Measurements from ENCODE around the gene DAO. TPM values are rescaled to one million over a fixed set of nuclear protein-coding genes. Genes with fewer than 3 reads are reported as not detected.

Gene DAO
- polyA plus RNA-seq, 1 of the 3 experiments (the other 2 are of a cell fraction) = not detected

DNA sequence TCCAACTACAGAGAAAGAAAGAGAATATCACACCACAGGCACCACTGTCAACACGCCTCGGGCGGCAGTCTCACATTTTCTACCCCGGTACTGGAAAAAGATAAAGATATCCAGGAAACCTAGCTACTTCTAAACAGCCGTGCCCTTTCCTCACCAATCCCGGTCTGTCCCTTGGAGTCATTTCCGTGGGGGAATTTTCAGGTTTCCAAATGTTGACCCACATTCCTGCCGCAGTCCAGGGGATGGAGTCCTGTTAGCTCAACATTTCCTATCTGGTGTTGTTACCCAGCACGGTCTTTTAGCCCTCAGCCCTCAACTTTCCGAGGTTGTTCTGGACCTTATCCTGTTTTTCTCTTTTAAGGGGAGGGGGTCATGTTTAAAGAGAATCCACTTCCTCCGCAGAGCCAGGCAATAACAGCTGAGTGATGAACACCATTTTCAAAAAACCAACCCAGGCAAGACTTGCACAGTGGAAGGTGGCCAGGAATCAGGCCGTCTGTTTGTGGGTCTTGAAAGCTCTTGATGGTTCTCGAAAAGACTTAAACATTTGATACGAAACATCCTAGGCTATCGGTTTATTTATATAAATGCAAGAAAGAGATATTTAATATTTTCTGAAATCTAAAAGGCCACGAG, 27.1 kb upstream of the DAO start:
- H3K27ac ChIP-seq (ENCODE audit: low read depth in 2 of 2, low read length in 1 of 2) = peak overlapping the region in 1 of 2 experiments; percentile 99; a peak in 2 of 4 replicates
- CTCF ChIA-PET = interaction anchor here (1.2 to 5.3 kb wide), 2 partner anchors 31 to 49 kb away, joined by 5 to 29 read pairs; no protein-coding TSS in a partner anchor
- POLR2A ChIA-PET = no interaction called here
- peaks cover 40% of the 10 kb centered on the region for H3F3A ChIP-seq (replicated peaks; ENCODE audit: insufficient read depth)
- H3K4me1 ChIP-seq (ENCODE audit: control insufficient read depth in 1 of 2, insufficient read depth in 2 of 2, low read depth in 1 of 2, low read length in 1 of 2) = peaks cover 30 to 31% of the 10 kb centered on the region in 2 experiments
- H3K4me2 ChIP-seq = peak overlapping the region; percentile 94
- H4K20me1 ChIP-seq (ENCODE audit: insufficient read depth) = no peaks in the 10 kb centered on the region
- H3K36me3 ChIP-seq (replicated peaks in 1 of 2; ENCODE audit: control insufficient read depth in 1 of 2, insufficient read depth in 2 of 2, low read length in 1 of 2) = peaks cover 13 to 42% of the 10 kb centered on the region in 2 experiments
- no peaks in the 10 kb centered on the region for H3K27me3 ChIP-seq (ENCODE audit: insufficient read depth)
- WGBS (ENCODE audit: low lambda C conversion rate) = 78% methylated on average over 16 of the region's 16 CpGs
- peaks cover 80% of the 10 kb centered on the region for H3K79me2 ChIP-seq (ENCODE audit: insufficient read depth)
- peak overlapping the region; percentile 96 for H3K9ac ChIP-seq
- no peak overlapping the region for H2AFZ ChIP-seq (ENCODE audit: low read depth)
- TF ChIP-seq EP300 (IDR thresholded peaks at IDR 0.05; ENCODE audit: borderline replicate concordance in 1 of 2, low read depth in 1 of 2, low read length in 1 of 2) (no peak), TCF12 (IDR thresholded peaks at IDR 0.05) (no peak), NRF1 (IDR thresholded peaks at IDR 0.05; ENCODE audit: low read depth, low read length) (no peak), GABPA (IDR thresholded peaks at IDR 0.05; ENCODE audit: low read depth) (no peak), RFX5 (IDR thresholded peaks at IDR 0.05; ENCODE audit: low read length) (no peak), TEAD4 (IDR thresholded peaks at IDR 0.05; ENCODE audit: borderline replicate concordance, insufficient read depth) (no peak), FOXM1 (IDR thresholded peaks at IDR 0.05; ENCODE audit: low read depth) (no peak)
- TF ChIP-seq, protein P1, sequence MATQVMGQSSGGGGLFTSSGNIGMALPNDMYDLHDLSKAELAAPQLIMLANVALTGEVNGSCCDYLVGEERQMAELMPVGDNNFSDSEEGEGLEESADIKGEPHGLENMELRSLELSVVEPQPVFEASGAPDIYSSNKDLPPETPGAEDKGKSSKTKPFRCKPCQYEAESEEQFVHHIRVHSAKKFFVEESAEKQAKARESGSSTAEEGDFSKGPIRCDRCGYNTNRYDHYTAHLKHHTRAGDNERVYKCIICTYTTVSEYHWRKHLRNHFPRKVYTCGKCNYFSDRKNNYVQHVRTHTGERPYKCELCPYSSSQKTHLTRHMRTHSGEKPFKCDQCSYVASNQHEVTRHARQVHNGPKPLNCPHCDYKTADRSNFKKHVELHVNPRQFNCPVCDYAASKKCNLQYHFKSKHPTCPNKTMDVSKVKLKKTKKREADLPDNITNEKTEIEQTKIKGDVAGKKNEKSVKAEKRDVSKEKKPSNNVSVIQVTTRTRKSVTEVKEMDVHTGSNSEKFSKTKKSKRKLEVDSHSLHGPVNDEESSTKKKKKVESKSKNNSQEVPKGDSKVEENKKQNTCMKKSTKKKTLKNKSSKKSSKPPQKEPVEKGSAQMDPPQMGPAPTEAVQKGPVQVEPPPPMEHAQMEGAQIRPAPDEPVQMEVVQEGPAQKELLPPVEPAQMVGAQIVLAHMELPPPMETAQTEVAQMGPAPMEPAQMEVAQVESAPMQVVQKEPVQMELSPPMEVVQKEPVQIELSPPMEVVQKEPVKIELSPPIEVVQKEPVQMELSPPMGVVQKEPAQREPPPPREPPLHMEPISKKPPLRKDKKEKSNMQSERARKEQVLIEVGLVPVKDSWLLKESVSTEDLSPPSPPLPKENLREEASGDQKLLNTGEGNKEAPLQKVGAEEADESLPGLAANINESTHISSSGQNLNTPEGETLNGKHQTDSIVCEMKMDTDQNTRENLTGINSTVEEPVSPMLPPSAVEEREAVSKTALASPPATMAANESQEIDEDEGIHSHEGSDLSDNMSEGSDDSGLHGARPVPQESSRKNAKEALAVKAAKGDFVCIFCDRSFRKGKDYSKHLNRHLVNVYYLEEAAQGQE (IDR thresholded peaks at IDR 0.05; ENCODE audit: low read depth, low read length) = no peak
- no peak for DNase-seq
- H3K9me2 ChIP-seq = no peaks in the 10 kb centered on the region
- no peaks in the 10 kb centered on the region for H3K9me3 ChIP-seq
- H3K4me3 ChIP-seq (ENCODE audit: low read depth in 2 of 2, low read length in 1 of 2) = no peak overlapping the region

DNA sequence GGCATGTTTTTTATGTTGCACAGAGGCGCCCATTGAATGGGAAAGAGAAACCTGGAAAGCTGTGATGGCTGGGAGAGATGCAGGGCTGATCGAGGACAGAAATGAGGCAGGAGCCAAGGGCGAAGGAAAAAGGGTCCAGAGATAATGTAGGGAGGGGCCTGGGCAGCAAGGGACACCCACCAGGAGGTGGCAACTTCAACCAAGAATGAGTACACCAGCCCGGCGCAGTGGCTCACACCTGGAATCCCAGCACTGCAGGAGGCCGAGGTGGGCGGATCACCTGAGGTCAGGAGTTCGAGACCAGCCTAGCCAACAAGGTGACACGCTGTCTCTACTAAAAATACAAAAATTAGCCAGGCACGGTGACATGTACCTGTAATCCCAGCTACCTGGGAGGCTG, 26.5 kb upstream of the DAO start:
- peaks cover 78% of the 10 kb centered on the region for H3K79me2 ChIP-seq (ENCODE audit: insufficient read depth)
- H3K4me1 ChIP-seq (ENCODE audit: control insufficient read depth in 1 of 2, insufficient read depth in 2 of 2, low read depth in 1 of 2, low read length in 1 of 2) = peaks cover 33 to 36% of the 10 kb centered on the region in 2 experiments
- no peaks in the 10 kb centered on the region for H4K20me1 ChIP-seq (ENCODE audit: insufficient read depth)
- no peaks in the 10 kb centered on the region for H3K27me3 ChIP-seq (ENCODE audit: insufficient read depth)
- ChIA-PET CTCF (interaction anchor here (1.2 to 5.3 kb wide), 2 partner anchors 31 to 49 kb away, joined by 5 to 29 read pairs; no protein-coding TSS in a partner anchor), POLR2A (no interaction called here)
- WGBS (ENCODE audit: low lambda C conversion rate) = 86% methylated on average over 7 of the region's 10 CpGs
- no peaks in the 10 kb centered on the region for H3K9me3 ChIP-seq
- H3K27ac ChIP-seq (ENCODE audit: low read depth in 2 of 2, low read length in 1 of 2) = peak overlapping the region in 1 of 2 experiments; percentile 99; a peak in 2 of 4 replicates
- no peak for TF ChIP-seq TEAD4 (IDR thresholded peaks at IDR 0.05; ENCODE audit: borderline replicate concordance, insufficient read depth)
- TF ChIP-seq, protein P2, sequence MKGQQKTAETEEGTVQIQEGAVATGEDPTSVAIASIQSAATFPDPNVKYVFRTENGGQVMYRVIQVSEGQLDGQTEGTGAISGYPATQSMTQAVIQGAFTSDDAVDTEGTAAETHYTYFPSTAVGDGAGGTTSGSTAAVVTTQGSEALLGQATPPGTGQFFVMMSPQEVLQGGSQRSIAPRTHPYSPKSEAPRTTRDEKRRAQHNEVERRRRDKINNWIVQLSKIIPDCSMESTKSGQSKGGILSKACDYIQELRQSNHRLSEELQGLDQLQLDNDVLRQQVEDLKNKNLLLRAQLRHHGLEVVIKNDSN (IDR thresholded peaks at IDR 0.05; ENCODE audit: borderline replicate concordance, low read depth) = no peak
- peak overlapping the region; percentile 94 for H3K4me2 ChIP-seq
- no peak overlapping the region for H3K4me3 ChIP-seq (ENCODE audit: low read depth in 2 of 2, low read length in 1 of 2)
- no peak overlapping the region for H2AFZ ChIP-seq (ENCODE audit: low read depth)
- peaks cover 40% of the 10 kb centered on the region for H3F3A ChIP-seq (replicated peaks; ENCODE audit: insufficient read depth)
- no peaks in the 10 kb centered on the region for H3K9me2 ChIP-seq
- peaks cover 7 to 36% of the 10 kb centered on the region in 2 experiments for H3K36me3 ChIP-seq (replicated peaks in 1 of 2; ENCODE audit: control insufficient read depth in 1 of 2, insufficient read depth in 2 of 2, low read length in 1 of 2)
- no peak for DNase-seq
- H3K9ac ChIP-seq = peak overlapping the region; percentile 96
